ENCODE measurements around the gene TMEM123. TPM values are rescaled to one million over a fixed set of nuclear protein-coding genes. Genes with fewer than 3 reads are reported as not detected.

The TMEM123 gene
- total and polyA plus RNA-seq, 2 donors (not counting 3 experiments of a cell fraction or from before 2014, with no cell fraction given), result 201 to 257 TPM

- CTCF ChIA-PET, result interaction anchor here (0.7 to 4.6 kb wide), 7 partner anchors 8 to 273 kb away, joined by 3 to 38 read pairs (median 6); no protein-coding TSS in a partner anchor
- no peaks in the 10 kb centered on the region for H3K4me1 ChIP-seq (ENCODE audit: control insufficient read depth, extremely low read depth, insufficient read depth, low read length)
- no peak overlapping the region for H3K4me3 ChIP-seq (replicated peaks in 1 of 3; ENCODE audit: insufficient read depth in 1 of 3, low read depth in 1 of 3, low read length in 3 of 3)
- POLR2A ChIA-PET, result no interaction called here
- H3K9ac ChIP-seq (replicated peaks; ENCODE audit: extremely low read depth, insufficient read depth, low read length), result no peak overlapping the region
- FAIRE-seq, result no peak
- peaks cover 21% of the 10 kb centered on the region for H3K79me2 ChIP-seq (ENCODE audit: control insufficient read depth, insufficient read depth, low read length)
- no peak for TF ChIP-seq GATA2 (IDR thresholded peaks at IDR 0.05; ENCODE audit: insufficient read depth, insufficient read length, low read depth, low read length)
- no peak for TF ChIP-seq EZH2 (IDR thresholded peaks at IDR 0.05; ENCODE audit: borderline replicate concordance, low read depth, low read length, severe bottlenecking)
- TF ChIP-seq JUN (IDR thresholded peaks at IDR 0.05; ENCODE audit: borderline replicate concordance, insufficient read depth, insufficient read length, low read depth), result no peak
- TF ChIP-seq POLR2AphosphoS5 (IDR thresholded peaks at IDR 0.05; ENCODE audit: insufficient read depth, low read depth, low read length), result no peak
- TF ChIP-seq CTCF (IDR thresholded peaks at IDR 0.05; ENCODE audit: extremely low read depth in 1 of 2, insufficient read depth in 1 of 2, low read depth in 1 of 2, low read length in 2 of 2), result no peak
- TF ChIP-seq MYC (IDR thresholded peaks at IDR 0.05; ENCODE audit: low read depth, low read length), result no peak
- no peak for TF ChIP-seq MAX (IDR thresholded peaks at IDR 0.05; ENCODE audit: insufficient read depth, insufficient read length)
- no peak for TF ChIP-seq POLR2A (IDR thresholded peaks at IDR 0.05; ENCODE audit: low read depth, low read length)
- no peak for TF ChIP-seq FOS (IDR thresholded peaks at IDR 0.05; ENCODE audit: borderline replicate concordance, insufficient read depth, low read length)
- H3K36me3 ChIP-seq (ENCODE audit: control insufficient read depth in 2 of 2, extremely low read depth in 1 of 2, insufficient read depth in 2 of 2, low read length in 2 of 2), result peaks cover 22 to 32% of the 10 kb centered on the region in 2 experiments
- no peaks in the 10 kb centered on the region for H4K20me1 ChIP-seq (replicated peaks; ENCODE audit: control insufficient read depth, extremely low read depth, insufficient read depth, low read length)
- no peaks in the 10 kb centered on the region for H3K9me3 ChIP-seq (replicated peaks; ENCODE audit: control insufficient read depth, insufficient read depth, low read length)
- no peak overlapping the region for H2AFZ ChIP-seq (ENCODE audit: low read depth, low read length)
- H3K4me2 ChIP-seq (ENCODE audit: insufficient read depth, low read length), result no peak overlapping the region
- no peaks in the 10 kb centered on the region for H3K27me3 ChIP-seq (ENCODE audit: control insufficient read depth in 2 of 2, insufficient read depth in 2 of 2, low read length in 2 of 2)
- H3K27ac ChIP-seq (ENCODE audit: insufficient read depth, low read depth, low read length), result no peak overlapping the region
- no peaks in the 10 kb centered on the region for H3K9me1 ChIP-seq (replicated peaks; ENCODE audit: control insufficient read depth, extremely low read depth, insufficient read depth, low read length)
- dilution Hi-C loops (cut with MboI; ENCODE audit: extremely low pct_ligation_motif_present, low sequenced_read_pairs), result no loop called here
- BruUV-seq (replicated peaks), result no TSS peak
- intact Hi-C loops (cut with micrococcal nuclease), result loop anchor here (5.0 kb wide), 2 partner anchors 59 to 219 kb away; partner anchors contain the start of gene TMEM123
- no peak for DNase-seq (ENCODE audit: low read depth, low spot score)
Measured at GRCh38 chr11:102393272-102393730, 59.3 kb downstream of the TMEM123 start.
